ENCODE results near the gene ZNF451.

- TF ChIP-seq POLR2AphosphoS5 (IDR thresholded peaks at IDR 0.05; ENCODE audit: insufficient read depth, low read depth, low read length) (no peak), GATA2 (IDR thresholded peaks at IDR 0.05; ENCODE audit: insufficient read depth, insufficient read length, low read depth, low read length) (no peak), EZH2 (IDR thresholded peaks at IDR 0.05; ENCODE audit: borderline replicate concordance, low read depth, low read length, severe bottlenecking) (no peak), POLR2A (IDR thresholded peaks at IDR 0.05; ENCODE audit: low read depth, low read length) (no peak), JUN (IDR thresholded peaks at IDR 0.05; ENCODE audit: borderline replicate concordance, insufficient read depth, insufficient read length, low read depth) (no peak), FOS (IDR thresholded peaks at IDR 0.05; ENCODE audit: borderline replicate concordance, insufficient read depth, low read length) (no peak)
- TF ChIP-seq, protein P1, sequence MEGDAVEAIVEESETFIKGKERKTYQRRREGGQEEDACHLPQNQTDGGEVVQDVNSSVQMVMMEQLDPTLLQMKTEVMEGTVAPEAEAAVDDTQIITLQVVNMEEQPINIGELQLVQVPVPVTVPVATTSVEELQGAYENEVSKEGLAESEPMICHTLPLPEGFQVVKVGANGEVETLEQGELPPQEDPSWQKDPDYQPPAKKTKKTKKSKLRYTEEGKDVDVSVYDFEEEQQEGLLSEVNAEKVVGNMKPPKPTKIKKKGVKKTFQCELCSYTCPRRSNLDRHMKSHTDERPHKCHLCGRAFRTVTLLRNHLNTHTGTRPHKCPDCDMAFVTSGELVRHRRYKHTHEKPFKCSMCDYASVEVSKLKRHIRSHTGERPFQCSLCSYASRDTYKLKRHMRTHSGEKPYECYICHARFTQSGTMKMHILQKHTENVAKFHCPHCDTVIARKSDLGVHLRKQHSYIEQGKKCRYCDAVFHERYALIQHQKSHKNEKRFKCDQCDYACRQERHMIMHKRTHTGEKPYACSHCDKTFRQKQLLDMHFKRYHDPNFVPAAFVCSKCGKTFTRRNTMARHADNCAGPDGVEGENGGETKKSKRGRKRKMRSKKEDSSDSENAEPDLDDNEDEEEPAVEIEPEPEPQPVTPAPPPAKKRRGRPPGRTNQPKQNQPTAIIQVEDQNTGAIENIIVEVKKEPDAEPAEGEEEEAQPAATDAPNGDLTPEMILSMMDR (IDR thresholded peaks at IDR 0.05; ENCODE audit: extremely low read depth in 1 of 2, insufficient read depth in 1 of 2, low read depth in 1 of 2, low read length in 2 of 2) = no peak
- TF ChIP-seq, protein P2, sequence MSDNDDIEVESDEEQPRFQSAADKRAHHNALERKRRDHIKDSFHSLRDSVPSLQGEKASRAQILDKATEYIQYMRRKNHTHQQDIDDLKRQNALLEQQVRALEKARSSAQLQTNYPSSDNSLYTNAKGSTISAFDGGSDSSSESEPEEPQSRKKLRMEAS (IDR thresholded peaks at IDR 0.05; ENCODE audit: insufficient read depth, insufficient read length) = no peak
Observed at GRCh38 chr6:57134954-57135353, 45.0 kb downstream of the ZNF451 start.
